Endothelial cell of hepatic sinusoid (primary cell): ENCODE data around the gene C19orf73.
"Not testable (repeated sequence)": the region's sequence is repeated elsewhere in the genome, so short reads cannot be mapped to it uniquely, and the experiment has no call there.

Source experiments
- in situ Hi-C: cut with HindIII; loops from 2 replicates; pipeline ENCODE4 v1.10.0; 2017; ENCODE audit warnings: low sequenced_read_pairs

C19orf73 gene

DNA sequence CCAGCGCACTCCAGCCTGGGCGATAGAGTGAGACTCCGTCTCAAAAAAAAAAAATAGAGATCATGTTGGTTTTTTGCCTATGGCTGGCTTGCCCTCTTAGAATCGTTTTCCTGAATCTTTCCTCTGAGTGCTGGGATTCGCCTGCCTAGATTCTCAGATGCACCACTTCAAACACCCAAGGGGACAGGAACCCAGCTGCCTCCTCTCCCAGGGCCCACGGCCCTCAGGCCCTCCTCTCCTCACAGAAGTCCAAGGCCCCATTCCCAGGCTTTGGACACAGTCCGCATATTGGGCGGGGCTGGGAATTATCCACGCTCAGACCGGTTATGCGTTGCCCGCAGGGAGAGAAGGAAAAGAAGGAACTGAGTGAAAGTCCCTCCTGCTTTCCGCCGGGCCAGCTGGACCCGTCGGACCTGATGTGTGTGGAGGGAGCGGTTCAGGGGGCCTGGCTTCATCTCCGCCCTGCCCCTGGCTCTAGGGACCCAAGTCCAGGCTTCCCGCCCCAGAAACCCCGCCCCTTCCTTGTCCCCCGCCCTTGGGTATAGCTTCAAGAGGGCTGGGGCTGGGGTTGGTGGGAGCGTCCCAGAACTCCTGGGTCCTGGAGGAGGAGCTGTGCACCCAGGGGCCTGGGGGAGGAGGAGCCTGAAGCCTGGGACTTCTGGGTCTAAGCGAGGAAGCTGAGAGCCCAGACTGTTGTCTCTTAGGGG lies 6.2 kb upstream of the C19orf73 start:
- in situ Hi-C loops, result no loop called here

- in situ Hi-C loops, result not testable (repeated sequence)
Measured at GRCh38 chr19:49123285-49123684, 4.3 kb upstream of the C19orf73 start.

DNA sequence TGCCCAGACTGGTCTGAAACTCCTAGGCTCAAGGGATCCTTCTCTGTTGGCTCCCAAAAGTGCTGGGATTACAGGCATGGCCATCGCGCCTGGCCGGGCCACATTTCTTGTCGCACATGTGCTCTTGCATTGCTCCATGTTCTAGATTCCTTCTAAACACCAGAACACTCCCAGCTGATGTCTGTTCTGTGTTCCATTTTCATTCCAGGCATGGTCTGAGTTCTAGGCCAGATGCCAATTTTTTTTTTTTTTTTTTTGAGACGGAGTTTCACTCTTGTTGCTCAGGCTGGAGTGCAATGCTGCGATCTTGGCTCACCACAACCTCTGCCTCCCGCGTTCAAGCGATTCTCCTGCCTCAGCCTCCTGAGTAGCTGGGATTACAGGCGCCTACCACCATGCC lies 2.9 kb upstream of the C19orf73 start:
- in situ Hi-C loops, result not testable (repeated sequence)

DNA sequence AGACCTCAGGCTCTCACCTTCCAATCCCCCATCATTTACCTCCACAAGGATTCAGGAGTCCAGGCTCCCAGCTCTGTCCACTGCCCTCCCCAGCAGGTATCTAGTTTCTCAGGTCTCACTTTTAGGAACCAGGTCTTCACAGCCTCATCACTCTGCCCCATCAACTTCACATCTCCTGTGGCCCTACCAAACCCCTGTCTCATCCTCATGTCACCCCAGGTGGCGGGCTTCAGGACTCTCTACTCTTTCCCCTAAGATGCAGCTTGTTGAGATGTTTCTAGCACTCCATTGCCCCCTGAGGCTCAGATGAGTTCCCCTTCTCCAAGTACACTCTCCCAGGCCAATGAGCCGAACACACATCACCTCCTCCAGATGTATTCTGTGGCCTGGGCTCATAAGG lies 1.9 kb upstream of the C19orf73 start:
- in situ Hi-C loops, result no loop called here

DNA sequence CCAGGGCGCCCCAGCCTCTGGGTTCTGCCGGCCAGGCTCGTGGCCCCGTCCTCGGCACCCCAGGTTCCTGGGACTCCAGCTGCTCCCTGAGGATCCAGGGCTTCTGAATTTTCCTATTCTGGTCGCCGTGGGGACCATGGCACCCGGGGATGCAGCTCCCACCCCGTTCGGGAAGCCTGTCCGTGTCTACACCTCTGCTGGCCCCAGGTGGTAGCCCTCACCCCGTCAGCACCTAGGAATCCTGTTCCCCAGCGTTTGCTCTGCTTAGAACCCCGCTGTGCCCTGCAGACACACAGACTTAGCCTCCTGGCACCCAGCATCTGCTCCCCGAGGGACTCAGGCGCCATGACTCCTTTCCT lies 1.4 kb upstream of the C19orf73 start:
- in situ Hi-C loops, result no loop called here

- in situ Hi-C loops, result no loop called here
Measured at GRCh38 chr19:49119411-49120324, 725 bp upstream of the C19orf73 start, which contains the start of gene PPFIA3. Gene PPFIA3, plus strand, starts transcription at chr19:49119544. Its CDS starts 8,330 bp downstream, at chr19:49127874.

DNA sequence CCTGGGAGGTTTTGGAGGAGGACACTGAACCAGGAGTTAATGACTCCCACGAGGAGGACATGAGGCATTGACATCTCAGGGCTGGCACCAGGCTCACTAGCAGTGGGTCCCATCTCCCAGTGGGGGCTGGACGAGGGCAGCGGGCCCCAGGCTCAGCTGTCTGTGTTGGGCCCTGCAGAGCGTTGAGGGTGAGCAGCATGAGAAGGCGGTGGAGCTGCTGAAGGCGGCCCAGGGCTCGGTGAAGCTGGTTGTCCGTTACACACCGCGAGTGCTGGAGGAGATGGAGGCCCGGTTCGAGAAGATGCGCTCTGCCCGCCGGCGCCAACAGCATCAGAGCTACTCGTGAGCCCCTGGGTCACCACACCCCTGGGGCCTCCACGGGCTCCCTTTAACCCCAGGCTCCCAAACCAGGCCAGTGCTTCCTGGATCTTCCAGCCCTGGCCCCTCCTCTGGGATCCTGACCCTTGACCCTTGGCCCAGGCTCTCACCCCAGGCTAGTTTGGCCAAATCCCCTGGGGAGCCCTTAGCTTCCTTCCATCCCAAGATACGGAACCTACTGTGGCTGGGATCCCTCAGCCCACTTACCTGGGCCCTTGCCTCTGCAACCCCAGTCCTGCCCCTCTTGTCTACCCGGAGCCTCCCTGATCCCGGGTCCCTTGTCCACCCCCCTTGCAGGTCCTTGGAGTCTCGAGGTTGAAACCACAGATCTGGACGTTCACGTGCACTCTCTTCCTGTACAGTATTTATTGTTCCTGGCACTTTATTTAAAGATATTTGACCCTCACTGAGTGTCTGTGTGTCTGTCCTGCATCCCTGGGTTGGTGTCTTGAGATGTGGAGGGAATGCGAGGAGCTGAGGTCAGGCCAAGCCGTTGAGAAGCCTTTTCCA lies 1.0 kb downstream of the C19orf73 start:
- in situ Hi-C loops, result no loop called here

GRCh38 chr19:49116544-49116943 lies 2.4 kb downstream of the C19orf73 start:
- in situ Hi-C loops, result no loop called here

DNA sequence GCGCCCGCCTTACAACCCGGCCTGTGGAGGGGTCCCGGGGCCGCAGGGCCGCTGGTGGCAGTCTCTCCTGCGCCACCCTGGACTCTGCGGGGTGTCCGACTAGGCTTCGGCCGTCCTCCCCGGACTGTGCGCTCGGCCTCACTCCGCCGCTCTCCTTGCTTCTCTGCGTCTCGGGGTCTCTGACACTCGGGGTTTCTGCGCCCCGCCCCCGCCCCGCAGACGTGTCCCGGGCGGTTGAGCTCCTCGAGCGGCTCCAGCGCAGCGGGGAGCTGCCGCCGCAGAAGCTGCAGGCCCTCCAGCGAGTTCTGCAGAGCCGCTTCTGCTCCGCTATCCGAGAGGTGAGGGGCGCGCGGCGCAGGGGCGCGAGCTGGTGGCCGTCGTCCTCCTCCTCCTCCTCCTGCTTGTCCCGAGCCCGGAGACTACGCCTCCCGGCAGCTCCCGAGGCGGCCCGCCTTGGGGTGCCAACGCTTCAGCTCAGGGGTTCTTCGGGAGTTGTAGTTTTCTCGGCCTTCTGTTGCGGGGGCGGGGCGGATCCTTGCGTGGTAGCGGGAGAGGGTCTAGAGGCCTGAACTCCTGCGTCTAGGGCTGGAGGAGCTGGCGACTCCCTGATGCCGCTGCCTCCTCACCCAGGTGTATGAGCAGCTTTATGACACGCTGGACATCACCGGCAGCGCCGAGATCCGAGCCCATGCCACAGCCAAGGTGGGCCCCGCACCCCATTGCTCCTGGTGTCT lies 4.1 kb downstream of the C19orf73 start:
- in situ Hi-C loops, result loop anchor here (5.0 kb wide), 1 partner anchor 93 kb away; no protein-coding TSS in a partner anchor

DNA sequence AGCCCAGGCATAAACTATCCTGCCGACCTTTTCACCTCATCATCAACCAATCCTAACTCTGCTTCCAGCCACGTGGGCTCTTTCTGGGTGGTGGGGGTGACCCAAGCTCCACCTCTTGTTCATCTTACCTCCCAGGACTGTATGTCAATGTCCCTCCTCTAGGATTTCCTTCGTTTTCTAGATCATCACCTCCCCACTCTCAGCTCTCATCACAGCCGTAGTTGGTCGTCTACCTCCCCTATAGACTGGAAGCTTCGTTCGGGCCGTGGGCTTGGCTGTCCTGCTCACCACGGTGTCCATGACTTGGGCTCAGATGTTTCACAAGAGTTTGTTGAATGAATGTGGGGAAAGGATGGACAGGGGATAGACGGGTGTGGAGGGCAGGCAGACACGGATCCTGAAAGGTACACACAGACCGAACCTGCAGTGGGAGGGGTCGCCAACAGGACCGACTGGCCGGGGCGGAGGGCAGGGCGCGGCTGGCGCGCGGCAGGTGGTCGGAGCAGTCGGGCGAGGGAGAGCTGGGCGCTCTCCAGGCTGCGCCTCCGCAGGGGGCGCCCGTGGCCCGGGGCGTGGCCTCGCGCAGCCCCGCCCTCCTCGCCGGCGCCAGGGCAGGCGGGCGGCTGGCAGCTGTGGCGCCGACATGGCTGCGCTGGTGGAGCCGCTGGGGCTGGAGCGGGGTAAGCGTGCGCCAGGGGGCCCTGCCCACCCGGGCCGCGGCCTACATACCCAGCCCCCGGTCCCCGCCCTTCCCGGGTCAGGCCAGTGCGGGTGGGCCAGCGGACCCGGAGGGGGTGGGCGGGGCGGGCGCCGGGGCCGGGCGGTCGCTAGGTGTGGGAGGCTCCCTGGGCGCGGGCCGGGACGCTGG lies 4.9 kb downstream of the C19orf73 start, which contains the start of gene LIN7B:
Gene LIN7B, plus strand, starts transcription at position 609 of the 868 bp plus-strand sequence. Its CDS starts 35 bp downstream, at position 644.
- in situ Hi-C loops, result loop anchor here (5.0 kb wide), 1 partner anchor 93 kb away; no protein-coding TSS in a partner anchor

- in situ Hi-C loops, result loop anchor here (5.0 kb wide), 1 partner anchor 96 kb away; no protein-coding TSS in a partner anchor
Measured at GRCh38 chr19:49111218-49111998, 7.5 kb downstream of the C19orf73 start.

DNA sequence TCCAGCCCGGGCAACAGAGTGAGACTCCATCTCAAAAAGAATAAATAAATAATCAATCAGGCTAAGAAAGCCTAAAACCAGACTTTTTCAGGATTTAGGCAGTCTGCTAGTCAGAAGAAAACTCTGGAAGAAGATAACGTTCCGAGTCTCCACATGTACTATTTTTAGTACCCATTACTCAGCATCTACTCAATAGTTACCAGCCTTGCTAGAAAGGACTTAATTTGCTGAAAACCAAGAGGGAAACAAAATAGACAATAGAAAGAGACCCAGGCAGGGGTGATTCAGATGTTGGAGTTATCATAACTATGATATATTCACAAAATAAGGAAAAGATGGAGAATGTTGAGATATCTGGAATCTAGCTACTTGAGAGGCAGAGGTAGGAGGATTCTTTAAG lies 8.4 kb downstream of the C19orf73 start:
- in situ Hi-C loops, result loop anchor here (5.0 kb wide), 1 partner anchor 97 kb away; no protein-coding TSS in a partner anchor

- in situ Hi-C loops, result loop anchor here (5.0 kb wide), 1 partner anchor 98 kb away; no protein-coding TSS in a partner anchor
Measured at GRCh38 chr19:49109569-49110233, 9.2 kb downstream of the C19orf73 start.

- in situ Hi-C loops, result no loop called here
Measured at GRCh38 chr19:49109051-49109450, 9.9 kb downstream of the C19orf73 start.

GRCh38 chr19:49107625-49108459 lies 11.1 kb downstream of the C19orf73 start:
- in situ Hi-C loops, result no loop called here

DNA sequence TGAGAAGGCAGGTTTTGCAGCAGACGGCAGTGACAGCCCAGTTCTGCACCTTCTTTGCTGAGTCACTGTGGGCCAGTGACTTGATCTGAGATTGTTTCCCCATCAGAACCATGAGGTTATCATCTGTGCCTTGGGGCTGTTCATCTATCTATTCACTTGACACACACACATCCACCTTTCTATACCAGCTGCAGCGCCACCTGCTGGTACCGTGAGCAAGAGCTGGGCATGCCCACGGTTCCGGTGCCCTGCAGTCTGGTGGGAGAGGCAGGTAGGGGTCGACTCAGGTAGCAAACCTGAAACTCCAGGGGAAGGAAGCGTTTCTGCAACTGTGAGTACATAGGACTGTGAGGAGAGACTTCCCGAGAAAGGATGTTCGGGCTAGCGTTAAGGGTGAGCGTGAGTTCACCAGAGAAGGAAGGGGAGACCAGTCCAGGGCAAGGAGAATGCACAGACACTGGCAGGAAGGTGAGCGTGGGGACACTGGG lies 12.3 kb downstream of the C19orf73 start:
- in situ Hi-C loops, result no loop called here
